Lung (tissue), 12 donors: Measurements from ENCODE around the gene RAP1GAP2. TPM values are rescaled to one million over a fixed set of nuclear protein-coding genes. Genes with fewer than 3 reads are reported as not detected.

Source experiments
- ATAC-seq: fragments of 200-7000 bp; cut with Tn5 transposase; one replicate; pipeline ENCODE4 v1.9.1; 2020; ENCODE audit warnings: moderate number of reproducible peaks; ENCODE audit not compliant: insufficient read depth, low FRiP score
- DNase-seq, 3 donors: peaks; one replicate each; pipeline ENCODE4 v3.0.0-alpha.2; 2013 to 2017
- H3K27ac ChIP-seq, 2 donors: one replicate each; pipeline ENCODE4 v1.5.1; 2013; ENCODE audit warnings: mild to moderate bottlenecking in 2 of 2, moderate library complexity in 2 of 2, control low read depth in 1 of 2, inconsistent platforms in 1 of 2, low read depth in 1 of 2, low read length in 1 of 2
- H3K27me3 ChIP-seq, 3 donors: one replicate each; pipeline ENCODE4 v1.5.1; 2013; ENCODE audit warnings: low read length in 2 of 3; ENCODE audit not compliant: control insufficient read depth in 3 of 3, insufficient read depth in 3 of 3
- H3K36me3 ChIP-seq, 4 donors: one replicate each; pipeline ENCODE4 v1.5.1; 2013; ENCODE audit warnings: low read length in 4 of 4, mild to moderate bottlenecking in 1 of 4, moderate library complexity in 1 of 4; ENCODE audit not compliant: control insufficient read depth in 4 of 4, insufficient read depth in 4 of 4
- H3K4me1 ChIP-seq, 5 donors: one replicate each; pipeline ENCODE4 v1.5.1; 2013; ENCODE audit warnings: low read length in 5 of 5, mild to moderate bottlenecking in 2 of 5, moderate library complexity in 1 of 5; ENCODE audit not compliant: control insufficient read depth in 5 of 5, insufficient read depth in 5 of 5
- H3K4me3 ChIP-seq: one replicate; pipeline ENCODE4 v1.5.1; 2013; ENCODE audit warnings: mild to moderate bottlenecking, control low read depth, moderate library complexity
- H3K9ac ChIP-seq, 2 donors: one replicate each; pipeline ENCODE4 v1.5.1; 2013; ENCODE audit warnings: low read length in 2 of 2, control low read depth in 1 of 2; ENCODE audit not compliant: insufficient read depth in 1 of 2
- H3K9me3 ChIP-seq, 4 donors: one replicate each; pipeline ENCODE4 v1.5.1; 2013; ENCODE audit warnings: low read length in 3 of 4, mild to moderate bottlenecking in 1 of 4, moderate library complexity in 1 of 4; ENCODE audit not compliant: control insufficient read depth in 4 of 4, insufficient read depth in 3 of 4
- WGBS, 2 donors: extraction: QIAGEN DNeasy Blood & Tissue Kit; methylation state at CpG; one replicate each; pipeline ENCODE4 v1.1.7; 2013; 5-methylcytosine and 5-hydroxymethylcytosine counted together
- polyA plus RNA-seq, 2 donors: library from polyadenylated mRNA; stranded (reverse); fragments of 200-250 nt; gene quantifications; one replicate each; pipeline ENCODE4 v1.2.1, GENCODE V29; 2013
- total RNA-seq, 2 donors: library from RNA; depleted of rRNA in 1 of 2; stranded (reverse); fragments of >200 nt in 1 of 2; gene quantifications; one replicate each; pipeline ENCODE4 v1.2.1, GENCODE V29; 2014 to 2021
- TF ChIP-seq, protein P1 (sequence below): IDR thresholded peaks from 2 replicates; pipeline ENCODE4 v1.5.1; 2012; ENCODE audit warnings: mild to moderate bottlenecking; ENCODE audit errors: control extremely low read depth, extremely low read depth
- donor health status: control.
- donor health status: control.
- donor health status: Bipolar disorder and iron deficiency.
- donor health status: healthy.
- donor health status: DM: yes; HTN: yes; CAD: no.

Gene RAP1GAP2
- total and polyA plus RNA-seq, 4 donors: 5.3 to 16.7 (median 6.0) TPM

DNA sequence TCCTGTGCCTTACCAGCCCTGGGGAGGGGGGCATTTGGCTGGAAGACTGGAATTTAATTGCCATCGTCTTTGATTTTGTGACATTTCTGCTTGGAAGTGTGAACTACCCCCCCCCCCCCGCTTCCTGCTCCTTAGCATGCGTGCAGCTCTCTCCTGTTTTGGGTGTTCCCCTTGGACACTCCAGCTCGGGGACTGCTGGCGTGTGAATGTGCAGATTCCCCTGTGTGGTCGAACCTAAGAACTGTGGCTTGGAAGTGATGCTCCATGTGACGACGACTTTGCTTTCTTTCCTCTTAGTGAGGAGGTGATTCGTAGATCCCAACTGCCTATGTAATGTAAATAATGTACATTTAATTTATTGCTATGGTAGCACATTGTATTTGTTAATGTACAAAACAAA, 241.0 kb downstream of the RAP1GAP2 start:
- H3K4me3 ChIP-seq: no peak overlapping the region
- TF ChIP-seq, protein P1, sequence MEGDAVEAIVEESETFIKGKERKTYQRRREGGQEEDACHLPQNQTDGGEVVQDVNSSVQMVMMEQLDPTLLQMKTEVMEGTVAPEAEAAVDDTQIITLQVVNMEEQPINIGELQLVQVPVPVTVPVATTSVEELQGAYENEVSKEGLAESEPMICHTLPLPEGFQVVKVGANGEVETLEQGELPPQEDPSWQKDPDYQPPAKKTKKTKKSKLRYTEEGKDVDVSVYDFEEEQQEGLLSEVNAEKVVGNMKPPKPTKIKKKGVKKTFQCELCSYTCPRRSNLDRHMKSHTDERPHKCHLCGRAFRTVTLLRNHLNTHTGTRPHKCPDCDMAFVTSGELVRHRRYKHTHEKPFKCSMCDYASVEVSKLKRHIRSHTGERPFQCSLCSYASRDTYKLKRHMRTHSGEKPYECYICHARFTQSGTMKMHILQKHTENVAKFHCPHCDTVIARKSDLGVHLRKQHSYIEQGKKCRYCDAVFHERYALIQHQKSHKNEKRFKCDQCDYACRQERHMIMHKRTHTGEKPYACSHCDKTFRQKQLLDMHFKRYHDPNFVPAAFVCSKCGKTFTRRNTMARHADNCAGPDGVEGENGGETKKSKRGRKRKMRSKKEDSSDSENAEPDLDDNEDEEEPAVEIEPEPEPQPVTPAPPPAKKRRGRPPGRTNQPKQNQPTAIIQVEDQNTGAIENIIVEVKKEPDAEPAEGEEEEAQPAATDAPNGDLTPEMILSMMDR: no peak
- H3K27ac ChIP-seq: no peak overlapping the region
- DNase-seq (no peak), ATAC-seq (no peak)
- peaks cover 0 to 3% (median 0%) of the 10 kb centered on the region in 5 donors for H3K4me1 ChIP-seq
- no peaks in the 10 kb centered on the region for H3K27me3 ChIP-seq
- H3K9me3 ChIP-seq: peaks cover 0 to 2% (median 0%) of the 10 kb centered on the region in 4 donors
- no peaks in the 10 kb centered on the region for H3K36me3 ChIP-seq
- 63 to 85% methylated on average over 9 of the region's 9 CpGs for WGBS, 2 donors
- no peak overlapping the region for H3K9ac ChIP-seq

DNA sequence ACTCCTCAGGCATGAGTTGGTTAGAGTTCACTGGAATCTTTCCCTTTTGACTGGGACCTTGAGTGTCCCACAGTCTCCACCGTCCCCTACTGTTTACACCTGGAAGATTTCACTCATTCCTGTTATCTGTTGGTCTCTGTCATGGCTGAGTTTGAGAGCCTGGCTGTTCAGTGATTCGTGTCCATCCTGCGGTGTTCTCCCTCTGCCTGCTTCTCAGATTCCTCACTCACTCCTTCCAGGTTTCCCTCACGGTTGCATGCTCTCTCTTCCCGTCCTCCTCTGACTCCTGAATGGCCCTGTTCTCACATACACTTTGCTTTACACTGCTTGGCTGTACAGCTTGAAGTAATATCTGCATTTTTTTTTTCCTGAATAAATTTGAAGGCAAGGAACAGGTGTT, 242.7 kb downstream of the RAP1GAP2 start:
- WGBS, 2 donors: 51 to 58% methylated on average over 5 of the region's 5 CpGs
- DNase-seq: no peak

DNA sequence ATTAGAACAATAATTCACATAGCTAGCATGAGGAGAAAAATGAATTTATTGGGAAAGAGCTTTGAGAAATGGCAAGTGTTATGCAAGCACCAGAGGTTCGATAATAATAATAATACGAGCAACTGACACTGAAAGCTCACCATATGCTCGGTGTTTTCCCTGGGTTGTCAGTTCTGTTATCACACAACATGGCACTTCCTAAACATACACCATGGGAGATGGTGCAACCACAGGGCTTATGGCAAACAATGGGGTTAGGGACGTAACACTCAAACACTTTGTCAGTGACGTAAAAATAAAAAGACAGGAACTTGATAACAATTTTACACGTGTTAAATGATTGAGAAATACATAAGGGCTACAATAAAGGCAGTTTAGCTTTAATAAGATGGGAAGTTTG, 243.5 kb downstream of the RAP1GAP2 start:
- WGBS, 2 donors: 9 to 21% methylated on average over 6 of the region's 6 CpGs
- peaks cover 0 to 3% (median 0%) of the 10 kb centered on the region in 5 donors for H3K4me1 ChIP-seq
- H3K27me3 ChIP-seq: no peaks in the 10 kb centered on the region
- no peak overlapping the region for H3K9ac ChIP-seq
- no peak overlapping the region for H3K4me3 ChIP-seq
- no peaks in the 10 kb centered on the region for H3K36me3 ChIP-seq
- peak in 2 of 3 donors; percentile 19 to 34 for DNase-seq
- ATAC-seq: no peak
- H3K9me3 ChIP-seq: peaks cover 0 to 11% (median 0%) of the 10 kb centered on the region in 4 donors
- TF ChIP-seq, protein P1: no peak
- H3K27ac ChIP-seq: no peak overlapping the region

More for the DNA sequence above, 242.7 kb downstream of the RAP1GAP2 start:
- no peak overlapping the region for H3K9ac ChIP-seq
- H3K4me3 ChIP-seq: no peak overlapping the region
- H3K27me3 ChIP-seq: no peaks in the 10 kb centered on the region
- TF ChIP-seq, protein P1: no peak
- no peak overlapping the region for H3K27ac ChIP-seq
- no peaks in the 10 kb centered on the region for H3K36me3 ChIP-seq
- peaks cover 0 to 3% (median 0%) of the 10 kb centered on the region in 5 donors for H3K4me1 ChIP-seq
- H3K9me3 ChIP-seq: peaks cover 0 to 6% (median 0%) of the 10 kb centered on the region in 4 donors
- no peak for ATAC-seq

DNA sequence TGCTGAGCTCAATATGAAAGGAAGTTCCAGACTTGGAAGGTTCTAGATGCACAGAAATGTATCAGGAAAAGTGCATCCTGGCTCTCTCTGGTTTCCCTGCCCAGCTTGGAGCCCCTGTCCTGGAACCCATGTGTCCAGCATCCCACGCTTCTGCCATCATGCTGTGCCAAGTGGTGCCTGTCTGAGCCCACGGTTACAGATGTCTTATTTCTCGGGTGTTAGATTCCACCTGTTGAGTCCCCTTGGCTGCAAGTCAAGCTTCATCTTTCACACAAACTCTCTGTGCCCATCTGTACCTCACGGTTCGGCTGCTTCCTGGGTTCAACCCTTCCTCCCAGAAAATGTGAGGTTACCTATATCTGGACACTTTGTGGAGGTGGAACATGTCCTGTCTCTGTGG, 244.6 kb downstream of the RAP1GAP2 start:
- DNase-seq (no peak), ATAC-seq (no peak)
- no peaks in the 10 kb centered on the region for H3K27me3 ChIP-seq
- 82 to 92% methylated on average over 5 of the region's 5 CpGs for WGBS, 2 donors
- no peaks in the 10 kb centered on the region for H3K36me3 ChIP-seq
- no peaks in the 10 kb centered on the region for H3K4me1 ChIP-seq
- TF ChIP-seq, protein P1: no peak
- H3K9ac ChIP-seq: no peak overlapping the region
- peaks cover 0 to 11% (median 0%) of the 10 kb centered on the region in 4 donors for H3K9me3 ChIP-seq
- no peak overlapping the region for H3K27ac ChIP-seq
- no peak overlapping the region for H3K4me3 ChIP-seq
